Heart left ventricle (tissue), 16 donors: Measurements from ENCODE around the gene SHROOM3. TPM values are rescaled to one million over a fixed set of nuclear protein-coding genes. Genes with fewer than 3 reads are reported as not detected.

Experiments used
- ATAC-seq, 4 donors: fragments of 200-7000 bp; cut with Tn5 transposase; one replicate each; pipeline ENCODE4 v1.9.1; 2020 to 2022; ENCODE audit warnings: moderate library complexity in 4 of 4, mild to moderate bottlenecking in 3 of 4, moderate number of reproducible peaks in 1 of 4
- DNase-seq, 5 donors: peaks; one replicate each; pipeline ENCODE4 v3.0.0-alpha.2; 2020
- H3K27ac ChIP-seq, 12 donors: fragments of 200-600 bp; sonication (generic) in 4 of 12; one replicate each; pipeline versions ENCODE4 v1.5.0 to v1.8.0; 2016 to 2022; ENCODE audit warnings: mild to moderate bottlenecking in 2 of 12
- H3K27me3 ChIP-seq, 9 donors: fragments of 200-600 bp; sonication (generic) in 2 of 9; one replicate each; pipeline versions ENCODE4 v1.5.1 to v1.8.0; 2016 to 2022; ENCODE audit warnings: mild to moderate bottlenecking in 3 of 9
- H3K36me3 ChIP-seq, 9 donors: fragments of 200-600 bp; sonication (generic) in 2 of 9; one replicate each; pipeline versions ENCODE4 v1.5.0 to v1.8.0; 2018 to 2022; ENCODE audit warnings: mild to moderate bottlenecking in 2 of 9
- H3K4me1 ChIP-seq, 12 donors: fragments of 200-600 bp; sonication (generic) in 4 of 12; one replicate each; pipeline versions ENCODE4 v1.5.0 to v1.8.0; 2016 to 2022; ENCODE audit warnings: mild to moderate bottlenecking in 3 of 12
- H3K4me3 ChIP-seq, 12 donors: fragments of 200-600 bp; sonication (generic) in 4 of 12; one replicate each; pipeline versions ENCODE4 v1.5.0 to v1.8.0; 2017 to 2022; ENCODE audit warnings: mild to moderate bottlenecking in 9 of 12, moderate library complexity in 4 of 12
- H3K9me3 ChIP-seq, 12 donors: fragments of 200-600 bp; sonication (generic) in 4 of 12; one replicate each; pipeline versions ENCODE4 v1.5.0 to v1.8.0; 2016 to 2022; ENCODE audit warnings: mild to moderate bottlenecking in 1 of 12
- POLR2A ChIP-seq, 2 donors: fragments of 450-650 bp; IDR thresholded peaks; one replicate each; pipeline ENCODE4 v1.6.1; 2017; ENCODE audit warnings: antibody characterized with exemption in 2 of 2, mild to moderate bottlenecking in 2 of 2, moderate library complexity in 2 of 2
- WGBS, 4 donors: extraction: QIAGEN DNeasy Blood & Tissue Kit in 2 of 4; methylation state at CpG; one replicate each; pipeline versions ENCODE4 v1.1.5 to v1.1.7; 2013 to 2018; 5-methylcytosine and 5-hydroxymethylcytosine counted together
- intact Hi-C, 10 donors: fragments of 100-400 bp; cut with DNase I; formaldehyde crosslinking; loops; one replicate each; pipeline versions ENCODE4 v1.11.1 to v1.14.2; 2022
- polyA plus RNA-seq, 2 donors: library from polyadenylated mRNA; stranded (reverse); fragments of 200-250 nt; gene quantifications; one replicate each; pipeline ENCODE4 v1.2.3, GENCODE V29; 2013
- total RNA-seq, 9 donors: library from RNA; depleted of rRNA in 2 of 9; stranded (reverse); fragments of >200 nt in 2 of 9; fragmentation: NEBNext Ultra II Directional in 3 of 9; extraction: Animal tissue kit (Norgen Biotek cat#: 25700) in 3 of 9; gene quantifications; one replicate each; pipeline versions ENCODE4 v1.1.0 to v1.2.4, GENCODE V29; 2016 to 2023
- TF ChIP-seq, protein P1 (sequence below), 12 donors: fragments of 200-600 bp; sonication (generic) in 4 of 12; IDR thresholded peaks; one replicate each; pipeline versions ENCODE4 v1.5.0 to v1.8.0; 2018 to 2022; ENCODE audit warnings: antibody characterized with exemption in 12 of 12, mild to moderate bottlenecking in 5 of 12
- donor health status: ischemic (EF 13 %, LVEDD 7.1; RV severe dilation, severe dysfunction).
- donor health status: healthy with polysubstance abuse.
- donor health status: DM: no; HTN: yes; CAD: no.
- donor health status: DM: no; HTN: no; CAD: no.
- donor health status: ischemic (EF 25% LVEDD 6.9; RV normal size, moderate dysfunction).
- donor health status: ischemic (EF 25% LVEDD 5.7; RV mildly dilated, moderate dysfunction).
- donor health status: healthy.
- donor health status: DM: yes; HTN: yes; CAD: no.
- donor health status: ischemic (EF 35%, LVEDD 5.7; RV mildly dilated, moderate dysfunction).
- donor health status: nonischemic (EF 11% LVEDD 7.7; RV severe dilation, severe dysfunction).
- donor health status: DM: yes; HTN: yes; CAD: no.
- donor health status: PGD.
- donor health status: ischemic (EF 29% LVEDD 5.4; RV normal size, mild dysfunction).
- donor health status: nonischemic (EF 23%, LVEDD 6.1; RV moderate dilation, normal function).

Gene SHROOM3
- total and polyA plus RNA-seq, 11 donors: 4.6 to 38.5 (median 20.3) TPM

DNA sequence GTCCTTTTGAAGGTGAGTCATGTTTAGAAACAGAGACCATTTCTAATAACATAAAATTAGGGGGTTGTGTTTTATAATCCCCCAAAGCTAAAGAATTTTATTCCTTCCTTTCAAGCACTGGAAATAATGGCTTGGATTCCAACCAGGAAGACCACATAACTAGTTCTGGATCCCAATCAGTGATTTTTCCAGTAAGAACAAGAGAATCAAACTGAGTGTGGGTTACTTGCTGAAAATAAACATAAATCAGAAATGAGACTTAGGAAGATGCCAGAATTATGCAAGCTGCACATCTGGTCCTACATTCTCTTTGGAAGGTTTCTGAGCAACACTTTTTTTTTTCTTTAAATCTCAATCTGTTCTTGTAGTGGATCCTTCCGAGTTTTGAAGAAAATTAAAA is 386.6 kb downstream of the SHROOM3 start:
- Histone ChIP-seq H3K4me1 (peaks cover 0 to 7% (median 0%) of the 10 kb centered on the region in 12 donors), H3K4me3 (no peak overlapping the region), H3K27me3 (no peaks in the 10 kb centered on the region), H3K27ac (peak overlapping the region in 2 of 12 donors; percentile 23 to 35), H3K9me3 (peaks cover 0 to 8% (median 0%) of the 10 kb centered on the region in 12 donors), H3K36me3 (no peaks in the 10 kb centered on the region)
- DNase-seq (no peak), ATAC-seq (peak in 1 of 4 donors; percentile 36)
- intact Hi-C loops: no loop called here
- no peak for TF ChIP-seq POLR2A (IDR thresholded peaks at IDR 0.05)
- TF ChIP-seq, protein P1, sequence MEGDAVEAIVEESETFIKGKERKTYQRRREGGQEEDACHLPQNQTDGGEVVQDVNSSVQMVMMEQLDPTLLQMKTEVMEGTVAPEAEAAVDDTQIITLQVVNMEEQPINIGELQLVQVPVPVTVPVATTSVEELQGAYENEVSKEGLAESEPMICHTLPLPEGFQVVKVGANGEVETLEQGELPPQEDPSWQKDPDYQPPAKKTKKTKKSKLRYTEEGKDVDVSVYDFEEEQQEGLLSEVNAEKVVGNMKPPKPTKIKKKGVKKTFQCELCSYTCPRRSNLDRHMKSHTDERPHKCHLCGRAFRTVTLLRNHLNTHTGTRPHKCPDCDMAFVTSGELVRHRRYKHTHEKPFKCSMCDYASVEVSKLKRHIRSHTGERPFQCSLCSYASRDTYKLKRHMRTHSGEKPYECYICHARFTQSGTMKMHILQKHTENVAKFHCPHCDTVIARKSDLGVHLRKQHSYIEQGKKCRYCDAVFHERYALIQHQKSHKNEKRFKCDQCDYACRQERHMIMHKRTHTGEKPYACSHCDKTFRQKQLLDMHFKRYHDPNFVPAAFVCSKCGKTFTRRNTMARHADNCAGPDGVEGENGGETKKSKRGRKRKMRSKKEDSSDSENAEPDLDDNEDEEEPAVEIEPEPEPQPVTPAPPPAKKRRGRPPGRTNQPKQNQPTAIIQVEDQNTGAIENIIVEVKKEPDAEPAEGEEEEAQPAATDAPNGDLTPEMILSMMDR (IDR thresholded peaks at IDR 0.05): no peak
- WGBS, 4 donors: 74 to 75% (median 74%) methylated on average over 1 of the region's 1 CpG

DNA sequence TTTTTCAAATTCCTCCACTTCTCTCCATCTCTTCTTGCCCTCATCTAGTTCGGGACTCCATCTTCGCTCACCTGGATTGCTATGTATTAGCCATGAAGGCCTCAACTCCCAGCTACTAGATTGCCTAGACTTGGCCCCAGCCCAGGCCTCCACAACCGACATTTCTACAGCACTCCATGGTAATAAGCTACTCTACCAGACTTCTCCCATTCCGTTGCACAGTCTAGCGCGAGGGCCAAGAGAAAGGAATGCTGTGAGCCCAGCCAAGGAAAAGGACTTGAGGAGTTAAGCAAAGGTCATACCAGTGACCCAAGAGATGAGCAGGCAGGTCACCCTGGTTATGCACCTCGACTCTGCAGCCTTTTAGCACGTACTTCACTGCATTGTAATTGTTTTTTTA is 387.3 kb downstream of the SHROOM3 start:
- Histone ChIP-seq H3K9me3 (peaks cover 0 to 8% (median 0%) of the 10 kb centered on the region in 12 donors), H3K36me3 (no peaks in the 10 kb centered on the region), H3K4me1 (peaks cover 0 to 7% (median 0%) of the 10 kb centered on the region in 12 donors), H3K27me3 (no peaks in the 10 kb centered on the region), H3K27ac (peak overlapping the region in 1 of 12 donors; percentile 35), H3K4me3 (no peak overlapping the region)
- TF ChIP-seq, protein P1 (IDR thresholded peaks at IDR 0.05): no peak
- no peak for TF ChIP-seq POLR2A (IDR thresholded peaks at IDR 0.05)
- intact Hi-C loops: no loop called here
- ATAC-seq (peak in 3 of 4 donors; percentile 29 to 51 (median 42)), DNase-seq (no peak)
- WGBS, 4 donors: 83 to 90% (median 87%) methylated on average over 8 of the region's 8 CpGs

DNA sequence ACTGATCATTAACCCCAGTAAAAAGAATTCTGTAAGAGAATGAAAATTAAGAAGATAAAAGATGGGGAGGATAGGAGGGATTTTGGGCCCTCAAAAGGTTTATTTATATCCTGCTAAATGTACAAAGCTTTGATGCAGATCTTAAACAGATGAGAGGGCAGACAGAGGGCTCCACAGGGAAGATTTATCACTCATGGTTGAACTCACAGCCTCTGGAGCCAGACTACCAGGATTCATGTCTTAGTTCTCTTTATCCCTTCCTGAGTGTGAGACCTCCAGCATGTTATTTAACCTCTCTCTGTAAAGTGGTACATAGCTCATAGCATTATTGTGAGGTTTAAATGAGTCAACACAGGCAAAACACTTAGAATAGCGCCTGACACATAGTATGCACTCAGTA is 388.5 kb downstream of the SHROOM3 start:
- Histone ChIP-seq H3K27me3 (no peaks in the 10 kb centered on the region), H3K4me3 (no peak overlapping the region), H3K4me1 (peaks cover 0 to 7% (median 0%) of the 10 kb centered on the region in 12 donors), H3K9me3 (peaks cover 0 to 8% (median 0%) of the 10 kb centered on the region in 12 donors), H3K36me3 (no peaks in the 10 kb centered on the region), H3K27ac (no peak overlapping the region)
- intact Hi-C loops: no loop called here
- WGBS, 4 donors: 89 to 98% (median 94%) methylated on average over 1 of the region's 1 CpG
- TF ChIP-seq, protein P1 (IDR thresholded peaks at IDR 0.05): no peak
- TF ChIP-seq POLR2A (IDR thresholded peaks at IDR 0.05): no peak
- ATAC-seq (no peak), DNase-seq (no peak)

DNA sequence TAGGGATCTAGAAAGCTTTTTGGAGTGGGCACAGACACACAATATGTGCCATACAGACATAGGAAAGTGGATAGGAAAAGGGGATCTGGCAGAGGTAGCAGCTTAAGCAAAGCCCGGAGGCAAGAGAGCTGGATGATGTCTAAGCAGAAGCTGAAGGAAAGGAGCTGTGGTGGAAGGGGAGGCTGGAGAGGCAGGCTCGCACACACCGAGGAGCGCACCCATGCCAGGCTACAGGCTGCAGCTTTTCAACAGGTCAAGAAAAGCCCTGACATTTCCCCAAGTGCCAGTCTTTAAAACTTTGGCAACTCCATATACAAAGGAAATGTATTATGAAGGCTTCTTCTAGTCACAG is 395.6 kb downstream of the SHROOM3 start:
- Histone ChIP-seq H3K36me3 (no peaks in the 10 kb centered on the region), H3K4me3 (no peak overlapping the region), H3K27me3 (no peaks in the 10 kb centered on the region), H3K4me1 (peaks cover 4 to 24% (median 21%) of the 10 kb centered on the region in 12 donors), H3K9me3 (no peaks in the 10 kb centered on the region), H3K27ac (peak overlapping the region in 9 of 12 donors; percentile 41 to 89 (median 73))
- ATAC-seq (peak in 1 of 4 donors; percentile 19), DNase-seq (no peak)
- TF ChIP-seq, protein P1 (IDR thresholded peaks at IDR 0.05): no peak
- TF ChIP-seq POLR2A (IDR thresholded peaks at IDR 0.05): no peak
- 33 to 62% (median 38%) methylated on average over 4 of the region's 4 CpGs for WGBS, 4 donors
- intact Hi-C loops: loop anchor here in 1 of 10 donors (10.0 kb wide), 1 partner anchor 114 kb away; the partner anchor contains the start of gene SEPTIN11
